Muscle layer of duodenum (tissue), 2 donors: ENCODE data around the gene RASL10A.

Experiments used
- H3K27ac ChIP-seq: one replicate; pipeline ENCODE4 v1.7.0; 2013; ENCODE audit warnings: mild to moderate bottlenecking, low read length
- H3K27me3 ChIP-seq: one replicate; pipeline ENCODE4 v1.7.0; 2013; ENCODE audit warnings: low read depth, mild to moderate bottlenecking, control low read depth, low read length
- H3K36me3 ChIP-seq, 2 donors: one replicate each; pipeline ENCODE4 v1.7.0; 2013; ENCODE audit warnings: low read length in 2 of 2, control low read depth in 1 of 2, mild to moderate bottlenecking in 1 of 2; ENCODE audit not compliant: insufficient read depth in 2 of 2, control insufficient read depth in 1 of 2
- H3K4me1 ChIP-seq, 2 donors: one replicate each; pipeline ENCODE4 v1.7.0; 2013; ENCODE audit warnings: low read length in 2 of 2, mild to moderate bottlenecking in 2 of 2, control low read depth in 1 of 2, moderate library complexity in 1 of 2; ENCODE audit not compliant: insufficient read depth in 2 of 2, control insufficient read depth in 1 of 2
- H3K4me3 ChIP-seq, 2 donors: one replicate each; pipeline ENCODE4 v1.7.0; 2013; ENCODE audit warnings: low read length in 2 of 2, low read depth in 1 of 2, mild to moderate bottlenecking in 1 of 2
- H3K9me3 ChIP-seq, 2 donors: one replicate each; pipeline ENCODE4 v1.7.0; 2013; ENCODE audit warnings: low read length in 2 of 2, control low read depth in 1 of 2, mild to moderate bottlenecking in 1 of 2; ENCODE audit not compliant: control insufficient read depth in 1 of 2
- donor health status: healthy.

Gene RASL10A

GRCh38 chr22:29328566-29329500, 13.3 kb upstream of the RASL10A start:
- H3K27me3 ChIP-seq, result no peaks in the 10 kb centered on the region
- H3K27ac ChIP-seq, result no peak overlapping the region
- H3K9me3 ChIP-seq, result no peaks in the 10 kb centered on the region
- peaks cover 13 to 61% of the 10 kb centered on the region in 2 donors for H3K36me3 ChIP-seq
- no peak overlapping the region for H3K4me3 ChIP-seq
- H3K4me1 ChIP-seq, result peaks cover 0 to 11% of the 10 kb centered on the region in 2 donors

GRCh38 chr22:29328055-29328454, 12.6 kb upstream of the RASL10A start:
- Histone ChIP-seq H3K27ac (no peak overlapping the region), H3K9me3 (no peaks in the 10 kb centered on the region), H3K27me3 (no peaks in the 10 kb centered on the region), H3K4me1 (peaks cover 0 to 11% of the 10 kb centered on the region in 2 donors), H3K36me3 (peaks cover 13 to 58% of the 10 kb centered on the region in 2 donors), H3K4me3 (no peak overlapping the region)

GRCh38 chr22:29327089-29327764, 11.7 kb upstream of the RASL10A start:
- Histone ChIP-seq H3K36me3 (peaks cover 5 to 51% of the 10 kb centered on the region in 2 donors), H3K27me3 (no peaks in the 10 kb centered on the region), H3K27ac (no peak overlapping the region), H3K9me3 (no peaks in the 10 kb centered on the region), H3K4me3 (no peak overlapping the region), H3K4me1 (peaks cover 0 to 11% of the 10 kb centered on the region in 2 donors)

- H3K9me3 ChIP-seq, result no peaks in the 10 kb centered on the region
- H3K4me3 ChIP-seq, result no peak overlapping the region
- H3K36me3 ChIP-seq, result peaks cover 3 to 48% of the 10 kb centered on the region in 2 donors
- H3K27me3 ChIP-seq, result no peaks in the 10 kb centered on the region
- peaks cover 0 to 11% of the 10 kb centered on the region in 2 donors for H3K4me1 ChIP-seq
- no peak overlapping the region for H3K27ac ChIP-seq
Measured at GRCh38 chr22:29326481-29326880, 11.0 kb upstream of the RASL10A start.

- H3K4me3 ChIP-seq, result no peak overlapping the region
- H3K4me1 ChIP-seq, result peaks cover 0 to 7% of the 10 kb centered on the region in 2 donors
- peaks cover 3 to 42% of the 10 kb centered on the region in 2 donors for H3K36me3 ChIP-seq
- no peak overlapping the region for H3K27ac ChIP-seq
- no peaks in the 10 kb centered on the region for H3K27me3 ChIP-seq
- no peaks in the 10 kb centered on the region for H3K9me3 ChIP-seq
Measured at GRCh38 chr22:29325785-29326315, 10.4 kb upstream of the RASL10A start.

GRCh38 chr22:29325356-29325755, 9.9 kb upstream of the RASL10A start:
- H3K4me3 ChIP-seq, result no peak overlapping the region
- H3K27ac ChIP-seq, result no peak overlapping the region
- no peaks in the 10 kb centered on the region for H3K9me3 ChIP-seq
- H3K36me3 ChIP-seq, result peaks cover 3 to 39% of the 10 kb centered on the region in 2 donors
- no peaks in the 10 kb centered on the region for H3K27me3 ChIP-seq
- H3K4me1 ChIP-seq, result peaks cover 0 to 3% of the 10 kb centered on the region in 2 donors

GRCh38 chr22:29323641-29324040, 8.1 kb upstream of the RASL10A start:
- Histone ChIP-seq H3K4me1 (no peaks in the 10 kb centered on the region), H3K36me3 (peaks cover 3 to 22% of the 10 kb centered on the region in 2 donors), H3K27me3 (no peaks in the 10 kb centered on the region), H3K27ac (no peak overlapping the region), H3K9me3 (no peaks in the 10 kb centered on the region), H3K4me3 (no peak overlapping the region)

- Histone ChIP-seq H3K4me1 (peaks cover 0 to 5% of the 10 kb centered on the region in 2 donors), H3K27ac (no peak overlapping the region), H3K9me3 (no peaks in the 10 kb centered on the region), H3K36me3 (no peaks in the 10 kb centered on the region), H3K27me3 (peaks cover 7% of the 10 kb centered on the region), H3K4me3 (no peak overlapping the region)
Measured at GRCh38 chr22:29320546-29320945, 5.0 kb upstream of the RASL10A start.

GRCh38 chr22:29319072-29319471, 3.6 kb upstream of the RASL10A start:
- Histone ChIP-seq H3K36me3 (no peaks in the 10 kb centered on the region), H3K9me3 (no peaks in the 10 kb centered on the region), H3K4me1 (peaks cover 0 to 15% of the 10 kb centered on the region in 2 donors), H3K4me3 (no peak overlapping the region), H3K27me3 (peaks cover 13% of the 10 kb centered on the region), H3K27ac (no peak overlapping the region)

GRCh38 chr22:29317827-29318454, 2.4 kb upstream of the RASL10A start:
- no peak overlapping the region for H3K27ac ChIP-seq
- no peak overlapping the region for H3K4me3 ChIP-seq
- peaks cover 20% of the 10 kb centered on the region for H3K27me3 ChIP-seq
- peaks cover 0 to 26% of the 10 kb centered on the region in 2 donors for H3K4me1 ChIP-seq
- no peaks in the 10 kb centered on the region for H3K36me3 ChIP-seq
- no peaks in the 10 kb centered on the region for H3K9me3 ChIP-seq
